Activated CD4-positive, alpha-beta T cell treated with anti-CD3 and anti-CD28 coated beads for 24 hours (primary cell): Measurements from ENCODE around the gene LRRC74B.
A peak's percentile ranks its signal among the peaks of the same experiment; 100 is the strongest.
"Not testable (repeated sequence)": the region's sequence is repeated elsewhere in the genome, so short reads cannot be mapped to it uniquely, and the experiment has no call there.

ENCODE experiments used
- DNase-seq, 2 donors: peaks; one replicate each; pipeline ENCODE4 v3.0.0-alpha.2; 2020; ENCODE audit warnings: low read depth in 2 of 2

The LRRC74B gene

GRCh38 chr22:21045585-21046294, at the start of gene LRRC74B:
LRRC74B (plus strand) TSS chr22:21045946; CDS start chr22:21045987, 41 bp downstream.
- peak; percentile 58 to 60 for DNase-seq

GRCh38 chr22:20996031-20996410, 49.7 kb upstream of the LRRC74B start:
- no peak for DNase-seq

GRCh38 chr22:20996598-20997535, 48.9 kb upstream of the LRRC74B start:
- DNase-seq, result no peak

GRCh38 chr22:20997536-20998257, 48.0 kb upstream of the LRRC74B start:
- no peak for DNase-seq

GRCh38 chr22:20998411-20999336, 47.1 kb upstream of the LRRC74B start:
- DNase-seq, result no peak

GRCh38 chr22:20999350-21000206, 46.2 kb upstream of the LRRC74B start:
- DNase-seq, result no peak

- no peak for DNase-seq
Measured at GRCh38 chr22:21000207-21000986, 45.3 kb upstream of the LRRC74B start.

GRCh38 chr22:21000987-21001600, 44.7 kb upstream of the LRRC74B start:
- no peak for DNase-seq

GRCh38 chr22:21001601-21002325, 44.0 kb upstream of the LRRC74B start, which contains the start of gene THAP7:
THAP7 (minus strand) TSS chr22:21002118; CDS start chr22:21001911, 207 bp downstream.
- peak; percentile 90 to 97 for DNase-seq

- no peak for DNase-seq
Measured at GRCh38 chr22:21003782-21004181, 42.0 kb upstream of the LRRC74B start.

GRCh38 chr22:21009208-21009607, 36.5 kb upstream of the LRRC74B start:
- DNase-seq, result not testable (repeated sequence)

- DNase-seq, result no peak
Measured at GRCh38 chr22:21009638-21010425, 35.9 kb upstream of the LRRC74B start.

- no peak for DNase-seq
Measured at GRCh38 chr22:21010426-21011113, 35.2 kb upstream of the LRRC74B start.

- no peak for DNase-seq
Measured at GRCh38 chr22:21012446-21013407, 33.0 kb upstream of the LRRC74B start.

GRCh38 chr22:21013657-21014201, 32.0 kb upstream of the LRRC74B start:
- DNase-seq, result no peak
